GM23248 (cell line): ENCODE results near the gene COMMD1.

Experiments used
- EZH2 ChIP-seq: fragments of 200-600 bp; sonication (generic); IDR thresholded peaks from 2 replicates; pipeline ENCODE4 v1.6.1; 2018; ENCODE audit warnings: antibody characterized with exemption, mild to moderate bottlenecking; ENCODE audit not compliant: insufficient read depth, poor library complexity, severe bottlenecking
- EZH2phosphoT487 ChIP-seq: fragments of 200-600 bp; sonication (generic); IDR thresholded peaks from 2 replicates; pipeline ENCODE4 v1.6.1; 2018; ENCODE audit warnings: antibody characterized with exemption, moderate library complexity, mild to moderate bottlenecking, low read depth; ENCODE audit not compliant: insufficient read depth

GRCh38 chr2:62133320-62133823, 227.9 kb downstream of the COMMD1 start:
- TF ChIP-seq EZH2: no peak
- no peak for TF ChIP-seq EZH2phosphoT487
